ENCODE measurements around the gene LTBP2. TPM values are rescaled to one million over a fixed set of nuclear protein-coding genes. Genes with fewer than 3 reads are reported as not detected.

The LTBP2 gene
- polyA plus RNA-seq, 1 experiment = 41.1 TPM

DNA sequence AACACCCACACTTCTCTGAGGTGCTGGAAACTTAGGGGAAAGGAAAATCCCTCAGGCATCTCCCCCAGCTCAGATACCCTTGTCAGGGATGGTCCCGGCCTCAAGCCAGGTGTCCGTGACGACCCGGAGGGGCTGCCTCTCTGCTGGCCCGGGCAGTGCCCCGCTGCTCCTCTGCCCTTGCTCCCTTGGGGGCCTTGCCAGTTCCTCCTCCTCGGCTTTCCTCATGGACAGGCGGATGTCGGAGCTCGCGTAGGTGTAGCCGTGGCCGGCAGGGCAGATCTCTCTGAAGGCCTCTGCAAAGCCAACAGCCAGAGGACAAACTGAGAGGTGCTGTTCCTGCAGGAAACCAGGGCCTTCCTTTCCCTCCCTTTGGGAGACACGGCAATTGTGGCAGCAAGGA lies 83.6 kb downstream of the LTBP2 start:
- ChIA-PET POLR2A (no interaction called here), CTCF (interaction anchor here (1.1 kb wide), 2 partner anchors 9 to 22 kb away, joined by 3 read pairs; no protein-coding TSS in a partner anchor)
- DNase-seq (ENCODE audit: low read depth) = no peak

DNA sequence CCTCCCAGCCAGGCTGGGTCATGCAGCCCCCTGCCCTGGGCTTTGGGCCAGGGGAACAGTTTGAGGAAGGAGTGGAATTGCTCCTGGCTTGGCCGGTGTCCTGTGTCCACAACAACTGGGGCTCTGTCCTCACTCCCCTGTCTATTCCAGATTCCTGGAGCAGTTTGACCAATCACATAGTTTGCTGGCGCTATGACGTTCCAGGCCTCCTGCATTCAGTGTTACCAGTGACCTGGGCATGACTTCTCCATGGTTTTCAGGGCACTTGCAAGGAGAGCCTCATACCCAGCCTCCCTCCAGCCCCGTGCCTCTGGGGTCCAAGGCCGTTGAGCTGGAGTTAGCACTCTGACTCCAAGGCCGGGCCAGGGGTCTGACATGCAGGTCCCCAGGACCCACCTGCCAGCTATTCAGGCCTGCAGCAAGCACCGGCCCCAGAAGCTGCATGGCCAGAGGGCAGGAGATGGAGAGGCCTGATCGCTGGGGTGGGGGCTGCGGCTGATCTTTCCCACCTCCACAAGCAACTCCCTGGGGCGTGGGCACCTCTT lies 84.2 kb downstream of the LTBP2 start:
- no peak for DNase-seq (ENCODE audit: low read depth)
- ChIA-PET CTCF (interaction anchor here (1.1 kb wide), 2 partner anchors 10 to 22 kb away, joined by 3 read pairs; no protein-coding TSS in a partner anchor), POLR2A (no interaction called here)
- H3K27me3 ChIP-seq (ENCODE audit: control insufficient read depth, insufficient read depth, low read length) = no peaks in the 10 kb centered on the region
- TF ChIP-seq, protein P1, sequence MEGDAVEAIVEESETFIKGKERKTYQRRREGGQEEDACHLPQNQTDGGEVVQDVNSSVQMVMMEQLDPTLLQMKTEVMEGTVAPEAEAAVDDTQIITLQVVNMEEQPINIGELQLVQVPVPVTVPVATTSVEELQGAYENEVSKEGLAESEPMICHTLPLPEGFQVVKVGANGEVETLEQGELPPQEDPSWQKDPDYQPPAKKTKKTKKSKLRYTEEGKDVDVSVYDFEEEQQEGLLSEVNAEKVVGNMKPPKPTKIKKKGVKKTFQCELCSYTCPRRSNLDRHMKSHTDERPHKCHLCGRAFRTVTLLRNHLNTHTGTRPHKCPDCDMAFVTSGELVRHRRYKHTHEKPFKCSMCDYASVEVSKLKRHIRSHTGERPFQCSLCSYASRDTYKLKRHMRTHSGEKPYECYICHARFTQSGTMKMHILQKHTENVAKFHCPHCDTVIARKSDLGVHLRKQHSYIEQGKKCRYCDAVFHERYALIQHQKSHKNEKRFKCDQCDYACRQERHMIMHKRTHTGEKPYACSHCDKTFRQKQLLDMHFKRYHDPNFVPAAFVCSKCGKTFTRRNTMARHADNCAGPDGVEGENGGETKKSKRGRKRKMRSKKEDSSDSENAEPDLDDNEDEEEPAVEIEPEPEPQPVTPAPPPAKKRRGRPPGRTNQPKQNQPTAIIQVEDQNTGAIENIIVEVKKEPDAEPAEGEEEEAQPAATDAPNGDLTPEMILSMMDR (IDR thresholded peaks at IDR 0.05; ENCODE audit: insufficient read depth, low read depth, low read length) = no peak
- H3K36me3 ChIP-seq (ENCODE audit: control insufficient read depth, insufficient read depth, low read length) = peaks cover 5% of the 10 kb centered on the region
- no peak overlapping the region for H3K4me3 ChIP-seq (ENCODE audit: low read depth, low read length)

More for the DNA sequence above, 83.6 kb downstream of the LTBP2 start:
- Histone ChIP-seq H3K36me3 (ENCODE audit: control insufficient read depth, insufficient read depth, low read length) (peaks cover 4% of the 10 kb centered on the region), H3K4me3 (ENCODE audit: low read depth, low read length) (no peak overlapping the region), H3K27me3 (ENCODE audit: control insufficient read depth, insufficient read depth, low read length) (no peaks in the 10 kb centered on the region)
- TF ChIP-seq, protein P1 (IDR thresholded peaks at IDR 0.05; ENCODE audit: insufficient read depth, low read depth, low read length) = no peak

DNA sequence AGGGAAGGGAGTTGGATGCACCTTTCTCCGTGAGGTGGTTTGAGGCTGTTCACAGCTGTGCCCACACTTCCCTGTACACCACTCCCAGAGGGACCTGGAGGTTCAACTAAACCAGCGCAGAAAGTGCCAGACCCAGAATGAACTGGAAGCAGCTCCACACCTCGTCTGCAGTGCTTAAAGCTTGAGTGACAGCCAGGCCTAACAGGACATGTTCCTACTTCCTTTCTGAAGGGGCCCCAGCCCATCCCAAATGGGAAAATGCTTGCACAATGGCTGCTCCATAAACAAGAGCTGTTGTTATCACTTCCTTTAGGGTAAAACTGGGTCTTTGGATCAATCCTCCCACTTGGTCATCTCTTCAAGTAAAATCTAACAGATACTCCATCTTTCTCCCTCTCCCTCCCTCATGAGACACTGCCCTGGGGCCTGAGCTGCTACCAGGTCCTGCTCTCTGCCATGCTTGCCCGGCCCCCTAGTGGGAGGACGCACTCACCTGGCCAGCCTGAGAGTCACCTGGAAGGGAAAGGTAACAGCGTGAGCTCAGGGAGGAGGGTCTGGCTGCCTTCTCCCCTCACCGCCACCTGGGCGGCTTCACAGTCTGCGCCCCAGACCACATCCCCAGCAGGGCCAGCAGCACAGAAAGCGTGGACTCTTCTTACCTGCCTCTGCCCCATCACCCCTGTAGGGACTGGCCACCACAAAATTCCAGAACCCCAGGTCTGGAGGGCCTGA lies 85.0 kb downstream of the LTBP2 start:
- TF ChIP-seq, protein P1 (IDR thresholded peaks at IDR 0.05; ENCODE audit: insufficient read depth, low read depth, low read length) = no peak
- Histone ChIP-seq H3K36me3 (ENCODE audit: control insufficient read depth, insufficient read depth, low read length) (peaks cover 5% of the 10 kb centered on the region), H3K4me3 (ENCODE audit: low read depth, low read length) (no peak overlapping the region), H3K27me3 (ENCODE audit: control insufficient read depth, insufficient read depth, low read length) (no peaks in the 10 kb centered on the region)
- no peak for DNase-seq (ENCODE audit: low read depth)
- POLR2A ChIA-PET = interaction anchor here (0.7 kb wide), 1 partner anchor 45 kb away, joined by 4 read pairs; no protein-coding TSS in a partner anchor
- CTCF ChIA-PET = interaction anchor here (0.5 to 1.2 kb wide), 3 partner anchors 8 to 315 kb away, joined by 3 read pairs; no protein-coding TSS in a partner anchor

DNA sequence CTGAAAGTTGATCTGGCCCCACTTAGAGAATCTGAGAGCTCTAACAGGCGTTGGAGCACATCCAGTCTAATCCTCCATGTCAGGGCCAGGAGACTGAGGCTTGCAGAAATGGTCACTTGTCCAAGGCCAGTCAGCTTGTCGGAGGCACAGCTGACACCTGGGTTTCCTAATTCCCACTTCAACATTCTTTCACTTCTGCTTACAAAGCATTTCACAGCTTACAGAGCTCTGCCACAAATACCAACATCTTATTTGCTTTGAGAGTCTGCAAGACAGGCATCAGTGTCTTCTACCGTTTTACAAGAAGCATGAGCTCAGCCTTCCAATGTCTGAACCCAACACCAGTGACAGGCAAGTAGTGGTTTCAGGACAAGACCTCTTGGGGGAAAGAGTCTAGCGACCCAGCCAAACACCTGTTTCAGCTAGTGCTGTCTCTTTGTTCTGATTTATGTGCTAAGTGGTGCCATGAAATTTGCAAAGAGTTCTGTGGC lies 86.6 kb downstream of the LTBP2 start:
- peaks cover 6% of the 10 kb centered on the region for H3K36me3 ChIP-seq (ENCODE audit: control insufficient read depth, insufficient read depth, low read length)
- no peak for DNase-seq (ENCODE audit: low read depth)
- H3K27me3 ChIP-seq (ENCODE audit: control insufficient read depth, insufficient read depth, low read length) = no peaks in the 10 kb centered on the region
- CTCF ChIA-PET = interaction anchor here (1.1 to 1.5 kb wide), 2 partner anchors 13 to 25 kb away, joined by 3 to 4 read pairs; no protein-coding TSS in a partner anchor
- POLR2A ChIA-PET = no interaction called here
- TF ChIP-seq, protein P1 (IDR thresholded peaks at IDR 0.05; ENCODE audit: insufficient read depth, low read depth, low read length) = no peak
- no peak overlapping the region for H3K4me3 ChIP-seq (ENCODE audit: low read depth, low read length)

DNA sequence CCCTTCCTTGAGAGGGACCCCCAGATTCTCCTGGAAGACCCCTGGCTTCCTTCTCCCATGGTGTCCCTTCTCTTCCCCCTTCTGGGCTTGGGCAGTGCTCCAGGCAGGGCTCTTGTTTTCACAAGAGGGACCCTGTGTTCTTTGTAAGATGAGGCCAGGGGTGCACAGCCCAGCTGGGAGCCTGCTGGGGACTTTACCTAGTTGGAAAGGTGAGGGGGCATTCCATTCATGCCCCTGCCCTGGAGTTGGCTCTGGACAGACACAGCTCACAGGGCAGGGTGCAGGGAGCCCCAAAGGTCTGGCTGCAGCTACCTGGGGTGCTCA lies 87.3 kb downstream of the LTBP2 start:
- peaks cover 5% of the 10 kb centered on the region for H3K36me3 ChIP-seq (ENCODE audit: control insufficient read depth, insufficient read depth, low read length)
- POLR2A ChIA-PET = no interaction called here
- CTCF ChIA-PET = interaction anchor here (1.5 kb wide), 1 partner anchor 13 kb away, joined by 4 read pairs; no protein-coding TSS in a partner anchor
- TF ChIP-seq, protein P1 (IDR thresholded peaks at IDR 0.05; ENCODE audit: insufficient read depth, low read depth, low read length) = no peak
- H3K4me3 ChIP-seq (ENCODE audit: low read depth, low read length) = no peak overlapping the region
- DNase-seq (ENCODE audit: low read depth) = no peak
- no peaks in the 10 kb centered on the region for H3K27me3 ChIP-seq (ENCODE audit: control insufficient read depth, insufficient read depth, low read length)
